Activated T-cell treated with anti-CD3 and anti-CD28 coated beads, Interleukin-2, amount 50 U/mL, for 24 hours (primary cell): ENCODE data around the gene FOCAD.

Experiments used
- DNase-seq: peaks from one replicate; pipeline ENCODE4 v3.0.0-alpha.2; 2020
- H3K27ac Mint-ChIP-seq: 2 replicates; pipeline ENCODE4 v1.8.0; 2020; ENCODE audit warnings: mild to moderate bottlenecking, mixed read lengths
- H3K27me3 Mint-ChIP-seq: 2 replicates; pipeline ENCODE4 v1.8.0; 2020; ENCODE audit warnings: mixed read lengths
- H3K36me3 Mint-ChIP-seq: 2 replicates; pipeline ENCODE4 v1.8.0; 2020; ENCODE audit warnings: low read depth, mixed read lengths
- H3K4me1 Mint-ChIP-seq: 2 replicates; pipeline ENCODE4 v1.8.0; 2020; ENCODE audit warnings: low read depth, mixed read lengths
- H3K4me3 Mint-ChIP-seq: 2 replicates; pipeline ENCODE4 v1.8.0; 2020; ENCODE audit warnings: mild to moderate bottlenecking, moderate library complexity, mixed read lengths
- H3K9me3 Mint-ChIP-seq: 2 replicates; pipeline ENCODE4 v1.8.0; 2020; ENCODE audit warnings: mixed read lengths

The FOCAD gene

DNA sequence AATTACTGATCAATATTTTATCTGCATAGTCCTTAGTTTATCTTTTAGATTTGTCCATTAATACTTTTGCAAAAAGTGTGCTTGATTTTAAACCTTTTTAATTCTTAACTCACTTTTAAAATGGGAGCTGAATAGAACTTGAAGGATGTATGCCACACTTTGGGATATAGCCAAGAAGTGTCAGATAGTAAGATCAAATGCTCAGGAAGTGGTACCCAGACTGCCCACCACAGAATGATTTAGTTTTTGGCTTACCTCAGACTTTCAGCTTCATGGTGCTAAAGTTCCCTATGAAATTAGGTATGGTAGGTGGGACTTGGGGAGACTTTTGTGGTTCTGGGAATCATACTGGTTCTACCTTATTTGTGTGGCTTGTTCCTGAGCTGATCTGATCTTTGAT is 14.7 kb downstream of the FOCAD start:
- Mint-ChIP-seq H3K9me3 (no peaks in the 10 kb centered on the region), H3K4me1 (peaks cover 14% of the 10 kb centered on the region), H3K36me3 (no peaks in the 10 kb centered on the region), H3K4me3 (no peak overlapping the region), H3K27ac (no peak overlapping the region), H3K27me3 (no peaks in the 10 kb centered on the region)
- no peak for DNase-seq

DNA sequence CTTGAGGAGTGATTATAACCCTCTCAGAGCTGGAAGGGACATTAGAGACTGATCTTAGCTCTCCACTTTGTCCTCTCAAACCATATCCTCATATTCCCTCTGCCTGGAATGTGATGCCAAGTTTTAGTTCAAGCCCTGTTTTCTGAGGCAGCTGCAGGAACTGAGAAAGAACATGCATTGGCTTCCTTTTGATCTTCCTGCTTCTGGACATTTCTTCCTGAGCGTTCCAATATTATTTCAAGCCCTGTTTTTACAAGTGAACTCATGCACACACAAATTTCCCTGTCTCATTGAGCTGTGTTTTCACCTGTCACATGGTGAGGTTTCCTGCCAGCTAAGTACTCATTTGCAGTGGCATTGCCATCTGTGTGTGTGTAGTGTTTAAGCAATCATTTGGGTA is 17.0 kb downstream of the FOCAD start:
- H3K4me1 Mint-ChIP-seq: peaks cover 8% of the 10 kb centered on the region
- no peaks in the 10 kb centered on the region for H3K36me3 Mint-ChIP-seq

DNA sequence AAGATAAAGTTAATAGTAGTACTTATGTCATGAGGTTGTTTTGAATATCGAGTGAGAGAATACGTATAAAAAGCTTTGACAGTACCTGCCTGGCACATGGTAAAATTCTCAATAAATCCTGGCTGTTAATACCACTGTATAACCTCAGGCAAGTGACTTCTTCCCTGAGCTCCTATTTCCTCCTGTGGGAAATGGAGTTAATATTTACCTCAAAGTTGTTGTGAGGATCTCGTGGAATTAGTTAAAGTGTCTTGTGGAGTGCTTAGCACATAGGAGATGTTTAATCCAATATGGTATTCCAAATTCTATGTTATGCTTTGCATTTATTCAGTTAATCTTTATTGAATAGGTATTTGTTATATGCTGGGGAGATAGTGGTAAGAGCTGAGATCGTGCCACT is 18.5 kb downstream of the FOCAD start:
- Mint-ChIP-seq H3K27ac (no peak overlapping the region), H3K36me3 (no peaks in the 10 kb centered on the region), H3K9me3 (no peaks in the 10 kb centered on the region), H3K27me3 (no peaks in the 10 kb centered on the region), H3K4me1 (peaks cover 8% of the 10 kb centered on the region), H3K4me3 (no peak overlapping the region)
- DNase-seq: no peak

More for the DNA sequence above, 17.0 kb downstream of the FOCAD start:
- Mint-ChIP-seq H3K4me3 (no peak overlapping the region), H3K27ac (no peak overlapping the region), H3K9me3 (no peaks in the 10 kb centered on the region), H3K27me3 (no peaks in the 10 kb centered on the region)
- DNase-seq: no peak

DNA sequence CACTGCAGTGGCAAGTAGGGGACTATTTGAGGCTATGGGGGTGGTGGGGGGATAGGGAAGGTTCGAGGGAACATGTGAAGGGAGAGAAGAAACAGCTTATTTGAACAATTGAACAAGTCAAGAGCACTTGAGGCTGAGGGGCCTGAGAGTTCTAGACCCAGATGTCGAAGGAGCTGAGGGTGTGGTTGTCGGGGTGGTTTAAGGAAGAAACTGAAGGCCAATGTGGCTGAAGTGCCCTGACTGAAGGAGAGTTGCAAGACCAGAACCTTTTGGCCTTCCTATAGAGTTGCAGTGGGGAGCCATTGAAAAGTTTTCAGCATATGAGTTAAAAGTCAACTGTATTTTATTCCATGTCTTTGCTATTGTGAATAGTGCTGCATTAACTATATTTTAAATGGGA is 19.1 kb downstream of the FOCAD start:
- H3K27ac Mint-ChIP-seq: no peak overlapping the region
- no peaks in the 10 kb centered on the region for H3K36me3 Mint-ChIP-seq
- no peaks in the 10 kb centered on the region for H3K9me3 Mint-ChIP-seq
- no peak for DNase-seq
- no peak overlapping the region for H3K4me3 Mint-ChIP-seq
- no peaks in the 10 kb centered on the region for H3K27me3 Mint-ChIP-seq
- H3K4me1 Mint-ChIP-seq: peaks cover 8% of the 10 kb centered on the region

DNA sequence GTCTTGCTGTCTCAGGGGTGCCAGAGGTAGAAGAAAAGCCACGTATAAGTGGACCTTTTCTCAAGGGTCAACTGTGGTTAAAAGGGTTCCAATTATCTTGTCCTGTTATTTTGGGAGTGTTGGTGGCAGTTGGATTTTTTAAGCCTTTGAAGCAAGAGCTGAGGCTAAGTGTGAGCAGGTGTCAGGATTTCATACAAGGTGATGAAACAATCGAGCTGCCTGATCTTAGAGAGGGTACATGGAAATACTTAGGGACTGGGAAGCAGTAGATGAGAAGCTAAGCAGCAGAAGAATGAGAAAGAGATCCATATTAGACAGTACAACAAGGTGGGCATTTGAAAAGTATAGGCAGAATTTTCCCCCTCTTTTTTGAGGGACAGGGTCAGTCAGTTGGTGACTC is 23.6 kb downstream of the FOCAD start:
- H3K27me3 Mint-ChIP-seq: no peaks in the 10 kb centered on the region

DNA sequence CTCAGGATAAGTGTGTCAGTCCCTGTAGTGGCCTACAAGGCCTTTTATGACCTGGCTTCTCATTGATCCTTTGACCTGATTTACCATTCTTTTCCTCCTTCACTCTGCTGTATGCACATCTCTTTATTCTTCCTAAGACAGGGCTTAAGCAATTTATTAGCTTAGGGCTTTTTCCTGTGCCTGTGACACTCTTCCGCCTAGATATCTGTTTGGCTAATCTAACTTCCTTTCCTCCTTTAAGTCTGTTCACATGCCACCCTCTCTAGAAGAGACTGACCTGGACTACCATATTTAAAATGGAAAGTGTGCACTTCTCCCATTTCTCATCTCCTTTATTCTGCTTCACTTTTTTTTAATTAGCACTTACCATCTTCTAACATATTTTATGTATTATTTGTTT is 29.1 kb downstream of the FOCAD start:
- no peaks in the 10 kb centered on the region for H3K27me3 Mint-ChIP-seq

More for the DNA sequence above, 23.6 kb downstream of the FOCAD start:
- Mint-ChIP-seq H3K4me3 (no peak overlapping the region), H3K27ac (no peak overlapping the region), H3K4me1 (peaks cover 4% of the 10 kb centered on the region), H3K9me3 (no peaks in the 10 kb centered on the region), H3K36me3 (no peaks in the 10 kb centered on the region)
- no peak for DNase-seq

DNA sequence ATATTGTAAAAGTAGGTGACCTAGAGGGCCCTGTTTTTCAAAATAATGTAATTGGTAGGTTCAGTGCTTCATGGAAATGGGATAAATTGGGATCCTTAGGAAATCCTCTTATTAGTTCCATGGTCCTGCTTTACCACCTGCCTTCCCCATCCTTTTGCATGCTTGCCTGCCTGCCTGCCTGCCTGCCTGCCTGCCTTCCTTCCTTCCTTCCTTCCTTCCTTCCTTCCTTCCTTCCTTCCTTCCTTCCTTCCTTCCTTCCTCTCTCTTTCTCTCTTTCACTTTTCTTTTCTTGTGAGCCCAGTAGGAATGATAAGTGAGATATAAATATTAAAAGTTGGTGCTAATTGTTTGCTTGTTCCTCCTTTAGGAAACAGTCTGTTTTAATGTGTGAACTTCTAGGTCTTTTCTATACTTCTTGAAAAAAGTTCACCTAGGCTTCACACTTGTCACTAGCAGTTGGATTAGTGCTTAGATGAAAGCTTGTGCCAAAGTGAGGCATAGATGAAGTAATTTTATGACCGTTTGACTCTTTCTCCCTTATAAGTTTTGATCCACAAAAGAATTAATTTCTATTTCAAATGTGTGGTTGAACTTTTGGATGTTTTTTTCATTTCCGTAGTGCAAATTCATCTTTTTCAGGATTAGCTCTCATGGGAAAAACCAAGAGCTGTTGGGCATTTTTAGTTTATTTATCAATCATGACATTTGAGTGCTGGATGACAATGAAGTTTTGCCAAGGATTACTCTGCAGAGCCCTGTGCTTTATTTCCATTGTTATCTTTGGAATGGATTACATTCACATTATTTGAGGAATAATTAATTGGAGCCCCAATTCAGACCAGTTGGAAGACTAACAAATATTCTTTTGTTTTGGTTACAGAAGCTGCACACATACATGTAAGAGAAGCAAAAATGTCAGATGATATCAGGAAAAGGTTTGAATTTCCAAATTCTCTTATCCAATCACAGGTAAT is 30.7 kb downstream of the FOCAD start:
- H3K27me3 Mint-ChIP-seq: no peaks in the 10 kb centered on the region
- no peak overlapping the region for H3K27ac Mint-ChIP-seq
- peaks cover 4% of the 10 kb centered on the region for H3K4me1 Mint-ChIP-seq
- H3K36me3 Mint-ChIP-seq: peaks cover 28% of the 10 kb centered on the region
- H3K4me3 Mint-ChIP-seq: no peak overlapping the region
- H3K9me3 Mint-ChIP-seq: no peaks in the 10 kb centered on the region
- no peak for DNase-seq

More for the DNA sequence above, 29.1 kb downstream of the FOCAD start:
- H3K36me3 Mint-ChIP-seq: peaks cover 20% of the 10 kb centered on the region
- H3K4me3 Mint-ChIP-seq: no peak overlapping the region
- no peak overlapping the region for H3K27ac Mint-ChIP-seq
- H3K9me3 Mint-ChIP-seq: no peaks in the 10 kb centered on the region
- H3K4me1 Mint-ChIP-seq: peaks cover 8% of the 10 kb centered on the region
- DNase-seq: no peak

DNA sequence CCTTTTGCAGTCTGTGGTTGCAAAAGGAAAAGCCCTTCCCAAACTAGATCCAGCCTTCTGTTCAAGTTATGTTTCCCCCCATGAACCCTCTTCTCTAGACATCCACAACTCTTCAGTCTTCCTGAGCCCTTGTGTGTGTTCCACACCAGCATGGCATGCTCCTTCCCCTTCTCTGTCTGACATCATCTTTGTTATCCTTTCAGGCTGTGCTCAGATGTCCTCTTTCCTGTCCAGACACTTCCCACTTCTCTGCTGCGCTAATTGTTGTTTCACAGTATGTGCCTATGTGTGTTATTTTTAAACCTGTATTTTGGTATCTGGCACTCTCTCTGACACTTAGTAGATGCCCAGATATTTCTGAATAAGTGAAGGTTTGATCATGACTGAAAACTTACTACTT is 38.2 kb downstream of the FOCAD start:
- Mint-ChIP-seq H3K4me3 (no peak overlapping the region), H3K27me3 (no peaks in the 10 kb centered on the region), H3K4me1 (peaks cover 21% of the 10 kb centered on the region), H3K27ac (no peak overlapping the region), H3K36me3 (peaks cover 57% of the 10 kb centered on the region), H3K9me3 (no peaks in the 10 kb centered on the region)
- DNase-seq: no peak

DNA sequence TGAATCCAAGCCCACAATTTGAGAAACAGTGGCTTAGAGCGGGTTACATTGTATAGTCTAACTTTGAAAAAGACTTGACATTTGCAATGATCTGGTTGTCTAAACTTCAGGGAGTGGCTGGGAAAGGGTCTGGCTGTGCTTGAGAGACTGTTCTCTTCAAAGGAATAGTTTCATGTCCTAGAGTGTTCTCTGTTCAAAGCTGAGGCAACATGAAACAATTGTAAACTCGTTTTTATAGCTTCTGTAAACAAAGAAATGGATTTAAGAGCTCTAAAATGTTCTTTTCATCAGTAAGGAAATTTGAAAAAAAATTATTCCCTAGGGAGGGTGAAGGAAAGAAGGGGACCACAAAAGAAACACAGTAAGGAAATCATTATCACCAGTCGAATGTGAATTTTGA is 41.6 kb downstream of the FOCAD start:
- Mint-ChIP-seq H3K36me3 (peaks cover 46% of the 10 kb centered on the region), H3K9me3 (no peaks in the 10 kb centered on the region), H3K4me3 (no peak overlapping the region), H3K27ac (no peak overlapping the region), H3K27me3 (no peaks in the 10 kb centered on the region), H3K4me1 (peaks cover 25% of the 10 kb centered on the region)
- no peak for DNase-seq

DNA sequence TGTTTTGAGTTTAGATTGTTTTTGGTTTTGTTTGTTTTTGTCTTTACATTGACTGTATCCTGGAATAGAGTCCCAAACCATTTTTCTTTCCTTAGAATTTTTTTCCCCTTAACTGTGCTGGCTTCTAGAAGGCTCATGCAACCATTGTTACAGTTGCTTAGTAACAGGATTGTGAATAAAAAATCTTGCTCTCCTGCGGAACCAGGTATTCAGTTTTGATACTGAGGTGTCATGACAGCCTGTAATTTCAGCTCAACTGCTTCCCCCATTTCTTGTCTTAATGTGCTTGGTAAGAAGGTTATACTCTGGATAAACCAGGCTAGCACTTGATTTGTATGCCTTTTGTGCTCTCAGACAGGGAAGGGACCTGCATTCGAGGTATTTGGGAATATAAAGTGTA is 42.1 kb downstream of the FOCAD start:
- no peak overlapping the region for H3K27ac Mint-ChIP-seq
- DNase-seq: no peak

DNA sequence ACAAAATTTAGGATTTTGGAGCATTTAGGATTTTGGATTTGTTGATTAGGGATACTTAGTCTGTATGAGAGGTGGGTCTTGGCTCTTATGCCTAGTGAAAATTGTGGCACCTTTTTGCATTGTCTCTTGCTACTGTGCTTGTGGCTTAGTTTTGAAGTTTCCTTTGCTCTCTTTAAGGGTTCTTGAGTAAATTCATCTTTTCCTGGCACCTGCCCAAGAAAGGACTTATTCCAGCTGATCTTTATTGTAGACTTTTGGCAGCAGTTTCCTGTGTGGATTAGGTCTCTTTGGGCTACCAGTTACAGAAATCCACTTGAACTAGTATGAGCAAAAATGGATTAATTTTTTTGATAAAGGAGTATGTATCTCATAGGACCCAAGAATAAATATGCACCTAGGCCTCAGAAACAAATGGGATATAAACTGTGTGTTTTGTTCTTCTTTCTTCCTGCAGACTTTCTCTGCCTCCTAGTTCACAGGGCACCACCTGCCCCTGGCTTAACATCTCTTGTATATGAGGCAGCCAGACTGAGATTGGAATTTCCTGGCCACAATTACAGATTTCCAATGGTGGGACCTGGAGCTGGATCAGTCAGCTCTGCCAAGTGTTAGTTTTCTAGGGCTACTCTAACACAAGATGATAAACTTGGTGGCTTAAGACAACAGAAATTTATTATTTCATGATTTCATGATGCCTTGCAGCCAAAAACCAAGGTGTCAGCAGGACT is 44.6 kb downstream of the FOCAD start:
- H3K4me1 Mint-ChIP-seq: peaks cover 23% of the 10 kb centered on the region
- H3K4me3 Mint-ChIP-seq: no peak overlapping the region
- no peaks in the 10 kb centered on the region for H3K9me3 Mint-ChIP-seq
- no peak for DNase-seq
- no peak overlapping the region for H3K27ac Mint-ChIP-seq
- H3K36me3 Mint-ChIP-seq: peaks cover 28% of the 10 kb centered on the region
- H3K27me3 Mint-ChIP-seq: no peaks in the 10 kb centered on the region

More for the DNA sequence above, 42.1 kb downstream of the FOCAD start:
- H3K27me3 Mint-ChIP-seq: no peaks in the 10 kb centered on the region
- no peaks in the 10 kb centered on the region for H3K9me3 Mint-ChIP-seq
- no peak overlapping the region for H3K4me3 Mint-ChIP-seq
- peaks cover 25% of the 10 kb centered on the region for H3K4me1 Mint-ChIP-seq
- peaks cover 42% of the 10 kb centered on the region for H3K36me3 Mint-ChIP-seq

DNA sequence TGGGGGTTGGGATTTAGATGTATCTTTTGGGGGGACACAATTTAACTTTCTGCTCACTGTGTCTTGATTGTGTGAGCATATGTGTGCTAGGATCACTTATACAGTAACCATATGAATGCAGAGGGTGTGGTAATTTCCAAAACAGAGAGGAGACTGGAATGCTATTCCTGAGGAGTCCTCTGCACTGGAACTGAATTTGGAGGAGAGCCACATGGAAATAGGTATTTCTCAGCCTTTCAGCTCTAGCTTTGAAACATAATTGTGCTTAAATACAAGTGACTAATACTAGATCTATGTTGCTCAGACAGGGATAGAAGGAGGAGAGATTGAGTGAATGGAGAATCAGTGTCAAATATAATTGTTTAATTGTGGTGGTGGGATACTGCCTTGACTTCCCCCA is 45.5 kb downstream of the FOCAD start:
- H3K4me3 Mint-ChIP-seq: no peak overlapping the region
- no peaks in the 10 kb centered on the region for H3K27me3 Mint-ChIP-seq
- peaks cover 23% of the 10 kb centered on the region for H3K4me1 Mint-ChIP-seq
- H3K27ac Mint-ChIP-seq: no peak overlapping the region
- no peak for DNase-seq
- H3K36me3 Mint-ChIP-seq: peaks cover 20% of the 10 kb centered on the region
- no peaks in the 10 kb centered on the region for H3K9me3 Mint-ChIP-seq

DNA sequence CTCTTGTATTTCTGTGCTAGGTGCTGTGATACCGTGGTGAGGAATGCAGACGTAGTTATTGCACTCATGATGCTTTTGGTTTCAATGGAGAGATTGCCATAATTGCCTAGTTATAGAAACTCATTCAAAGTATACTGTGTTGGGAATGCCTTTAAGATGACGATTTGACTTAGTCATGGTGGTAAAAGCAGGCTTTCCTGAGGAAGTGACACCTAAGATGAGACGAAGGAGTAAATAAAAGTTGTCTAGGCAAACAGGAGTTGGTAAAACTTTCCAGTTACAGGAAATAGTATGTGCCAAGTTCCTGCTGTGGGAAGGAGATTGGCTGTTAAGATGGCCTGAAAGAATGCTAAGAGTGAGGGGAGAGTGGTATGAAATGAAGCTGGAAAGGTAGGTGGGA is 48.1 kb downstream of the FOCAD start:
- H3K4me3 Mint-ChIP-seq: no peak overlapping the region
- peaks cover 23% of the 10 kb centered on the region for H3K36me3 Mint-ChIP-seq
- DNase-seq: no peak
- no peaks in the 10 kb centered on the region for H3K27me3 Mint-ChIP-seq
- H3K9me3 Mint-ChIP-seq: no peaks in the 10 kb centered on the region
- no peak overlapping the region for H3K27ac Mint-ChIP-seq
- H3K4me1 Mint-ChIP-seq: peaks cover 7% of the 10 kb centered on the region

DNA sequence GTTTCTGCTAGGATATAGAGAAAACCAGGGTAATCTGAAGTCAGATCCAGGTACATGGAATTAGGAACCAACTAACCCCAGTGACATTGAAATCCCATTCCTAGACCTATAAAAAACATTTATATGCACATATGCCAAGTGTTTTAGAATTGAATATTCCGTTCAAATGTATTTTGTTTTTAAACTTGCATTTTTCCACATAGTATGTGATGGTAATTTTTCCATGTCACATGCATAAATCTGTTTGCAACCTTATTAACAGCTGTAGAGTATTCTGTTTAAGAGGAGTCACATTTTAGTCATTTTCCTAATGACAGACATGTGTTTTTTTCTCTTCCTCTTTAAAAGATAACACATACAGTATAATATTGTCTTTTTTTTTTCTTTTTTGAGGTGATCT is 50.2 kb downstream of the FOCAD start:
- no peak for DNase-seq
- Mint-ChIP-seq H3K36me3 (peaks cover 24% of the 10 kb centered on the region), H3K4me3 (no peak overlapping the region), H3K27ac (no peak overlapping the region), H3K9me3 (no peaks in the 10 kb centered on the region), H3K27me3 (no peaks in the 10 kb centered on the region), H3K4me1 (peaks cover 3% of the 10 kb centered on the region)

DNA sequence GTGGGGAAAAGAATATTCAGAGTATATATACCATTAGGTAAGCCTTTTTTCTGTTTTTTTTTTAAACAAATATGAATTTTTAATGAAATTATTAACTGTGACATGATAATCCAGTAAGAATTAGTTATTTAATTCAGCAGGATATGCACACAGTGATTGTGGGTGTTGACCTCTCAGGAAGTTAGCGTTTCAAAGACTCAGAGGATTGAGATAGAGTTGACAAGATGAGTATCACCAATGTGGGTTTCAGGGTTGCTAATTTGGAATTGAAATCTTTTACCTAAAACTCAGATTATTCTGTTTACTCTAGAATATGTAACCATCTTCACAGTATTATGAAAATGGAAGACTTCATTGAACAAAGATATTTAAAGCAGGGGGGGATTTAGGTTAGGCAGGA is 56.2 kb downstream of the FOCAD start:
- Mint-ChIP-seq H3K9me3 (no peaks in the 10 kb centered on the region), H3K27ac (no peak overlapping the region), H3K27me3 (no peaks in the 10 kb centered on the region), H3K36me3 (peaks cover 33% of the 10 kb centered on the region), H3K4me3 (no peak overlapping the region), H3K4me1 (peaks cover 13% of the 10 kb centered on the region)
- no peak for DNase-seq
